Mucosa of gallbladder (tissue), 1 donor: Measurements from ENCODE around the gene SAMD8. TPM values are rescaled to one million over a fixed set of nuclear protein-coding genes. Genes with fewer than 3 reads are reported as not detected.
A peak's percentile ranks its signal among the peaks of the same experiment; 100 is the strongest.
"Not testable (repeated sequence)": the region's sequence is repeated elsewhere in the genome, so short reads cannot be mapped to it uniquely, and the experiment has no call there.

Experiments
- DNase-seq: peaks from one replicate; pipeline ENCODE4 v3.0.0-alpha.2; 2020; ENCODE audit warnings: low spot score
- total RNA-seq: library from RNA; stranded (reverse); gene quantifications from one replicate; pipeline ENCODE4 v1.2.1, GENCODE V29; 2021
- donor health status: DM: no; HTN: no; CAD: no.

The SAMD8 gene
- total RNA-seq, 1 donor from 2014 or later, result 20.2 TPM

DNA sequence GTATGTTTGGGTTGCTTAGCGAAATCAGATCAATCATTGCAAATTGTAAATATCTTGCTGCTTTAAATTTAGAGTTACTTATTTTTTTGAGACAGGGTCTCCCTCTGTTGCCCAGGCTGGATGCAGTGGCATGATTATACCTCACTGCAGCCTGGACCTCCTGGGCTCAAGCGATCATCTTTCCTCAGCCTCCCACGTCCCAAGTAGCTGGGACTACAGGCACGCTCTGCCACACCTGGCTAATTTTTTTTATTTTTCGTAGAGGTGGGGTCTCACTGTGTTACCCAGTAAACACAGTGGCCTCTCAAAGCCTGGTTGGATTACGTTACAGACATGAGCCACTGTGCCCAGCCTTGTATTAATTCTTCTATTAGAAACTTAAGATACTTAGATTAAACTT, 100.9 kb downstream of the SAMD8 start:
- no peak for DNase-seq

DNA sequence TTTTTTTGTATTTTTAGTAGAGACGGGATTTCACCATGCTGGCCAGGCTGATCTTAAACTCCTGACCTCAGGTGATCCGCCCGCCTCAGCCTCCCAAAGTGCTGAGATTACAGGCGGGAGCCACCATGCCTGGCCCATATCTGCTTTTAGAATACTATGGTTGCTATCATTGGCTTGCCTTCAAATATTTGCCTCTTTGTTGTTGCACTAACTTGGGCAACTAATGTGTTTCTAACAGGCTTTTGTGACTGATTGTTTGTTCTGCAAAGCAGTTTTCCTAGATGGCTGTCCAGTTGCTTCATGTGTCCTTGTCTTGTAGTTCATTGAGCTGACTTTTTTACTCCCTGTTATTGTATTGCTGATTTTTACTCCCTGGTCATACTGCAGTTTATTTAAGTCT, 108.8 kb downstream of the SAMD8 start:
- no peak for DNase-seq

DNA sequence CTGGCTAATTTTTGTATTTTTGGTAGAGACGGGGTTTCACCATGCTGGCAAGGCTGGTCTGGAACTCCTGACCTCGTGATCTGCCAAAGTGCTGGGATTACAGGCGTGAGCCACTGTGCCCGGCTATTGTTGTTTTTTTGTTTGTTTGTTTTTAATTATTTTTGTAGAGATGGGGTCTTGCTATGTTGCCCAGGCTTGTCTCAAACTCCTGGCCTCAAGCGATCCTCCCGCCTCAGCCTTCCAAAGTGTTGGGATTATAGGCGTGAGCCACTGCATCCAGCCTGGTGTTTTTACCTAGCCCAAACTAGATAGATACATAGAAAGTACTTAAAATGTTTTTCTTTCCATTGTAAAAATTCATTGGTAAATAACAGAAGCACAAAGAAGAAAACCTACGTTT, 110.0 kb downstream of the SAMD8 start:
- DNase-seq, result not testable (repeated sequence)

DNA sequence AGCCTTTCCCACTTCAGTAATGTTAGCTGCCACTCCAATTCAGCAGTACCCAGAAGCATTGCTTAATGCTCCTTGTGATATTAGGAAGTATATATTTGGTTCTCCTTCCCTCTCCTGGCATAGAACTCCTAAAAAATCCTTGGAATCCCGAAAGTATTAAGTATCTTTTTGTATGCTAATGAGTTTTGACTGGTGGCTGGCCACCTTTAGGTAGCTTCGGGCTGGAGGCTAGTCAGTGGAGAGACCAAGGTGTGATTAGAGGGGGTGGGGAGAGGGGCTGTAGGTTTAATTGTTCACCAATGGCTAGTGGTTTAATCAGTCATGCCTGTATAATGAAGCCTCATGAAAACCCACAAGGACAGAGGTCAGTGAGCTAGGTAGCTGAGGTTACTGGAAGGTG, 112.1 kb downstream of the SAMD8 start:
- DNase-seq, result no peak

DNA sequence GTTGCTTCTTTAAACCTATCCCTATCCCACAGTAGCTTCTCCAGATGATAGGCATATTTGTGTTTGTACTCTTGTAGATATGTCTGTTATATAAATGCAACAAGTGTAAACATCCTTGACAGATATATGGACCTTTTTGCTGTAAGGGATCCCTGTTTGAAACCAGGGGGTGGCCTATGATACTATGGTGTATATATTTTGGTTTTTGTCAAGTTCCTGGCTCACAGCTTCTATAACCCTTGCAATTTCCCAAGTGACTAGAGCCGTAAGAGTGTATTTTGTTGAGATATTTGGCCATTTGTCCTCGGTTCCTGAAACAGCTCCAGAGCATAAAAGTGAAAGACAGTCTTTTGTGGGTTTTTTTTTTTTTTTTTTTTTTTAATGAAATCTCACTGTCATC, 114.6 kb downstream of the SAMD8 start:
- no peak for DNase-seq

DNA sequence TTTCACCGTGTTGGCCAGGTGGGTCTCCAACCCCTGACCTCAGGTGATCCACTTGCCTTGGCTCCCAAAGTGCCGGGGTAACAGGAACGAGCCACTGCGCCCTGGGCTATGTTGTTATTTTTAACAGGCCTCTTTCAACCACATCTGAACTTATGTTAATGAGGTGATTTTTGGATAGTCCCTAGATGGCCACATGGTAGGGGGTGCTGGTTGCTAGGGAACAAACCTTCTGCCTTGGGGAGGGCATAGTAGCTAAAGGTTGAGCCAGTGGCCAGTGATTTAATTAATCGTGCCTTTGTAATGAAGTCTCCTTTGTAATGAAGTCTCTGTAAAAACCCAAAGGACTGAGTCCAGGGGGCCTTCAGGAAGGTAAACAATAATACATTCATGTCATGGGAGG, 115.2 kb downstream of the SAMD8 start:
- no peak for DNase-seq

DNA sequence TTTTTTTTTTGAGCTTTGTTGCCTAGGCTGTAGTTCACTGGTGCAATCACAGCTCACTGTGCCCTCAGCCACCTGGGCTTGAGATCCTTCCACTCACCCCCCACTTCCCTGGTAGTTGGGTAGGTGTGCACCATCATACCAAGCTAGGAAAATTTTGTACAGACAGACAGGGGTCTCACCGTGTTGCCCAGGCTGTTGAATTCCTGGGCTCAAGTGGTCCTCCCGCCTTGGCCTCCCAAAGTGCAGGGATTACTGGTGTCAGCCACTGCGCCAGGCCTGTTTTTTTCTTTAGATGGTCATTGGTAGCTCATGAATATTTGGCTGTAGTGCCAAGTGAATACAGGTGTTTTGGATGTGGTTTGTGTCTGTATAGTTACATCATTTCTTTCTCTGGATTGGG, 116.8 kb downstream of the SAMD8 start:
- DNase-seq, result no peak

DNA sequence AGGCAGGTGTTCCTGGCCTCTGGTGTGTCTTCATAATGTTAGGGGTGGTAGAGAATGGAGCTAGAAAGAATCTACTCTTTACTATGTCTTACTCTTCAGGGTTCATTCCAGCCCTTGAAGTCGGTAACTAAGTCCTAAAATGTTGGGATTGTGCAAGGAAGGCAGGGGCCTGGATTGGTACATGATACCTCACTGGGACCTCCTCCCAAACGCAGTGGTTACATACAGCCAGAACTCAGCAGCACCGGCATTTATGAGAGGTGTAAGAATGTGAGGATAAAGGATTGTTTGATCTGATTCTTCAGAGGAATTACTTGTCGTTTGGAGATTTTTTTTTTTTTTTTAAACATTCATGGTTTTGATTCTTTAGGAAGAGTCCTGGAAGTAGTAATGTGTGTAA, 117.4 kb downstream of the SAMD8 start:
- no peak for DNase-seq

DNA sequence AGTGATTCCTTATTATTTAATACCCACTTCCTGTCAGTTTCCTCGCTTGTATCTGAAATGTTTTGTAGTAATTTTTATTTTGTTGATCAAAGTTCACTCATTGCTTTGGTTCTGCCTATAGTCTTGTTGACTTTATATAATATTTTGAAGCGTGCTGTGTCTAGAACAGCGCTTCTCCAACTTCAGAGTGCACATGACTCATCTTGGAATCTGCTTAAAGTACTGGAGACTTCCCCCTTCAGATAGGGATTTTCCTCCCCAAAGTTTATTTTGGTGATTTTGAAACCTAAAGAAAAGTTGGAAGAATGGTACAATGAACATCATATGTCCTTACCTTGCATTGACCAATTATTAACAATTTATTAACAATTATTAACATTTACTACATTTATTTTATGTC, 118.5 kb downstream of the SAMD8 start:
- no peak for DNase-seq

DNA sequence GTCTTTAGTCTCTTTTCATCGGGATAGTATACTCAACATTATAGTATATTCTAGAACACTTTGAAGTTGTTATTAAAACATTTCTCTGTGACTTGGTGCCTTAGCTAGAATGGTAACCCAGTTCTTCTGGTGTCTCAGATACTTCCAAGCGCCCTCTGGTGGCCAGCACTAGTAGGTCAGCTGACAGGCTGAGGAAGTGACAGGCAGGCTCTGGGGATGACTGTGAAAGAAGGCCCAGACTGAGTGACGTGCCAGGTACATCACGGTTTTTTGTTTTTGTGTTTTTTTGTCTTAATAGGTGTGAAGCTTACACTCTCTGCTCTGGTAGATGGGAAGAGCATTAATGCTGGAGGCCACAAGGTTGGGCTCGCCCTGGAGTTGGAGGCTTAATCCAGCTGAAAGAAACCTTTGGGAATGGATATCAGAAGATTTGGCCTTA, 119.2 kb downstream of the SAMD8 start:
- peak; percentile 93 for DNase-seq

Other genes starting within 250 kb of the SAMD8 start
- 152 TPM for gene VDAC2, start 99.1 kb downstream of the SAMD8 start, total RNA-seq
- 20.0 TPM for gene COMTD1, start 124.3 kb downstream of the SAMD8 start, total RNA-seq